IMR-90 (cell line): ENCODE data around the gene ELMOD3. TPM values are rescaled to one million over a fixed set of nuclear protein-coding genes. Genes with fewer than 3 reads are reported as not detected.

Source experiments
- ATAC-seq: fragments of 200-7000 bp; cut with Tn5 transposase; 2 replicates; pipeline ENCODE4 v1.9.1; 2020; ENCODE audit warnings: low read depth, mild to moderate bottlenecking, moderate library complexity
- BruUV-seq: library from RNA; stranded (reverse); fragments of 400-500 nt; replicated peaks from 2 replicates; lab custom pipeline; 2021; lab: Mats Ljungman, UMichigan
- CTCF ChIA-PET: fragments of 300-600 bp; formaldehyde crosslinking; extraction: SDS; loops from one replicate; lab custom pipeline; 2021; ENCODE audit warnings: antibody characterized with exemption; lab: Yijun Ruan, JAX
- POLR2A ChIA-PET: fragments of 300-600 bp; sonication (Branson Sonifier 250); formaldehyde crosslinking; loops from one replicate; lab custom pipeline; 2022; ENCODE audit warnings: antibody characterized with exemption; ENCODE audit not compliant: unreplicated experiment; lab: Charles Lee
- DNase-seq: peaks from one replicate; pipeline ENCODE4 v3.0.0; 2013
- H2AFZ ChIP-seq: replicated peaks from 2 replicates; pipeline ENCODE3; 2013; ENCODE audit warnings: low read length, mild to moderate bottlenecking; ENCODE audit not compliant: poor library complexity
- H2AK5ac ChIP-seq: 2 replicates; pipeline ENCODE4 v1.6.1; 2013; ENCODE audit warnings: low read depth, low read length, inconsistent platforms
- H2AK9ac ChIP-seq: replicated peaks from 2 replicates; pipeline ENCODE3; 2013; ENCODE audit warnings: mild to moderate bottlenecking, low read depth, low read length, moderate library complexity; ENCODE audit not compliant: poor library complexity
- H2BK120ac ChIP-seq: 2 replicates; pipeline ENCODE4 v1.6.1; 2013; ENCODE audit warnings: low read depth, low read length, inconsistent platforms
- H2BK15ac ChIP-seq: 3 replicates; pipeline ENCODE4 v1.6.1; 2013; ENCODE audit warnings: low read depth, low read length, inconsistent platforms
- H2BK20ac ChIP-seq: 2 replicates; pipeline ENCODE4 v1.6.1; 2013; ENCODE audit warnings: low read depth, mild to moderate bottlenecking, inconsistent platforms, low read length, moderate library complexity
- H2BK5ac ChIP-seq: 2 replicates; pipeline ENCODE4 v1.6.1; 2013; ENCODE audit warnings: mild to moderate bottlenecking, low read depth, low read length, inconsistent platforms; ENCODE audit not compliant: poor library complexity, severe bottlenecking
- H3K14ac ChIP-seq: replicated peaks from 2 replicates; pipeline ENCODE4 v1.6.1; 2013; ENCODE audit warnings: low read depth, low read length, inconsistent platforms
- H3K18ac ChIP-seq: 2 replicates; pipeline ENCODE4 v1.6.1; 2013; ENCODE audit warnings: low read depth, low read length, control low read depth
- H3K23ac ChIP-seq: 2 replicates; pipeline ENCODE4 v1.6.1; 2013; ENCODE audit warnings: low read depth, low read length, inconsistent platforms
- H3K27ac ChIP-seq: 2 replicates; pipeline ENCODE4 v1.5.1; 2013; ENCODE audit warnings: mild to moderate bottlenecking, control low read depth, low read length; ENCODE audit not compliant: insufficient read depth
- H3K27me3 ChIP-seq: 2 replicates; pipeline ENCODE4 v1.6.1; 2013; ENCODE audit warnings: low read length; ENCODE audit not compliant: control insufficient read depth, insufficient read depth
- H3K36me3 ChIP-seq: 2 replicates; pipeline ENCODE4 v1.6.1; 2013; ENCODE audit warnings: low read length, mixed read lengths; ENCODE audit not compliant: control insufficient read depth, insufficient read depth
- H3K4ac ChIP-seq: 2 replicates; pipeline ENCODE4 v1.6.1; 2013; ENCODE audit warnings: low read depth, low read length, inconsistent platforms
- H3K4me1 ChIP-seq: 2 replicates; pipeline ENCODE4 v1.6.1; 2013; ENCODE audit warnings: low read length, mixed read lengths; ENCODE audit not compliant: control insufficient read depth, insufficient read depth
- H3K4me2 ChIP-seq: 2 replicates; pipeline ENCODE4 v1.6.1; 2013; ENCODE audit warnings: low read depth, mild to moderate bottlenecking, control low read depth, low read length, moderate library complexity
- H3K4me3 ChIP-seq: 2 replicates; pipeline ENCODE4 v1.5.1; 2013; ENCODE audit warnings: low read depth, mild to moderate bottlenecking, control low read depth, low read length, moderate library complexity; ENCODE audit not compliant: insufficient read depth
- H3K56ac ChIP-seq: 2 replicates; pipeline ENCODE4 v1.6.1; 2013; ENCODE audit warnings: low read length, inconsistent platforms; ENCODE audit not compliant: insufficient read depth; ENCODE audit errors: extremely low read depth
- H3K79me1 ChIP-seq, 2 experiments: 2 replicates each; pipeline ENCODE4 v1.6.1; 2013; ENCODE audit warnings: low read length in 2 of 2, inconsistent platforms in 1 of 2, low read depth in 1 of 2
- H3K9ac ChIP-seq: 2 replicates; pipeline ENCODE4 v1.6.1; 2013; ENCODE audit warnings: low read depth, low read length, control low read depth
- H3K9me1 ChIP-seq: 2 replicates; pipeline ENCODE4 v1.6.1; 2013; ENCODE audit warnings: low read length, inconsistent platforms; ENCODE audit not compliant: insufficient read depth
- H3K9me3 ChIP-seq: 2 replicates; pipeline ENCODE4 v1.6.1; 2013; ENCODE audit warnings: low read length; ENCODE audit not compliant: control insufficient read depth, insufficient read depth
- H4K20me1 ChIP-seq: 2 replicates; pipeline ENCODE4 v1.6.1; 2013; ENCODE audit warnings: low read length, inconsistent platforms; ENCODE audit not compliant: insufficient read depth
- H4K5ac ChIP-seq: 2 replicates; pipeline ENCODE4 v1.6.1; 2013; ENCODE audit warnings: mild to moderate bottlenecking, low read depth, low read length, control low read depth
- H4K8ac ChIP-seq, 2 experiments: 2 replicates each; pipeline ENCODE4 v1.6.1; 2013; ENCODE audit warnings: low read depth in 2 of 2, low read length in 2 of 2, control low read depth in 1 of 2, inconsistent platforms in 1 of 2
- H4K91ac ChIP-seq: 2 replicates; pipeline ENCODE4 v1.6.1; 2013; ENCODE audit warnings: low read depth, low read length, inconsistent platforms; ENCODE audit not compliant: insufficient read depth
- BHLHE40 ChIP-seq: fragments of 150-350 bp; IDR thresholded peaks from 2 replicates; pipeline ENCODE4 v1.6.1; 2016; ENCODE audit warnings: mild to moderate bottlenecking, low read depth, low read length
- CHD1 ChIP-seq: IDR thresholded peaks from 2 replicates; pipeline ENCODE4 v1.6.1; 2012; ENCODE audit warnings: low read depth, low read length, improper control_type of control experiment
- FOS ChIP-seq: fragments of 150-350 bp; IDR thresholded peaks from 2 replicates; pipeline ENCODE4 v1.6.1; 2016; ENCODE audit warnings: low read depth, low read length
- MAFK ChIP-seq: IDR thresholded peaks from 2 replicates; pipeline ENCODE4 v1.6.1; 2012; ENCODE audit warnings: low read depth, low read length, improper control_type of control experiment
- MAZ ChIP-seq: IDR thresholded peaks from 2 replicates; pipeline ENCODE4 v1.6.1; 2012; ENCODE audit warnings: low read depth, mild to moderate bottlenecking, low read length, improper control_type of control experiment, moderate library complexity, borderline replicate concordance
- NFE2L2 ChIP-seq: fragments of 150-350 bp; IDR thresholded peaks from 2 replicates; pipeline ENCODE4 v1.6.1; 2016; ENCODE audit warnings: low read depth, mild to moderate bottlenecking, low read length
- POLR2A ChIP-seq: IDR thresholded peaks from 2 replicates; pipeline ENCODE4 v1.6.1; 2012; ENCODE audit warnings: mild to moderate bottlenecking, low read depth, low read length
- RAD21 ChIP-seq: IDR thresholded peaks from 2 replicates; pipeline ENCODE4 v1.6.1; 2012; ENCODE audit warnings: low read length, improper control_type of control experiment
- RFX5 ChIP-seq: IDR thresholded peaks from 2 replicates; pipeline ENCODE4 v1.8.0; 2012; ENCODE audit warnings: low read depth, mild to moderate bottlenecking, low read length, moderate library complexity
- SMC3 ChIP-seq: fragments of 150-350 bp; IDR thresholded peaks from 2 replicates; pipeline ENCODE4 v1.6.1; 2016; ENCODE audit warnings: low read depth, mild to moderate bottlenecking, antibody characterized with exemption, low read length, moderate library complexity
- WGBS, 2 experiments: methylation state at CpG; one replicate each; pipeline versions ENCODE4 v1.1.5 to v1.1.7; 2013; ENCODE audit warnings: missing lambda C conversion rate in 2 of 2; ENCODE audit not compliant: insufficient read length in 1 of 2; ENCODE audit errors: extremely low coverage in 2 of 2; 5-methylcytosine and 5-hydroxymethylcytosine counted together
- dilution Hi-C: fragments of 300-500 bp; cut with HindIII; formaldehyde crosslinking; loops from one replicate; pipeline ENCODE4 v1.14.3; 2018; ENCODE audit warnings: low sequenced_read_pairs; ENCODE audit not compliant: unreplicated experiment
- in situ Hi-C: fragments of 300-500 bp; cut with MboI; formaldehyde crosslinking; loops from 3 replicates; pipeline ENCODE4 v1.14.3; 2019; ENCODE audit warnings: low sequenced_read_pairs, inconsistent platforms, mixed read lengths
- intact Hi-C: fragments of 100-400 bp; cut with micrococcal nuclease; formaldehyde crosslinking; loops from 2 replicates; pipeline ENCODE4 v1.10.0; 2022
- polyA plus RNA-seq, 3 experiments: library from polyadenylated mRNA; depleted of rRNA; stranded (reverse); fragments of >200 nt; gene quantifications; 2 replicates each; pipeline ENCODE4 v1.2.3, GENCODE V29; 2012; ENCODE audit warnings: low replicate concordance in 1 of 3
- total RNA-seq: library from RNA; depleted of rRNA; stranded (reverse); fragments of >200 nt; gene quantifications from 2 replicates; pipeline ENCODE4 v1.2.3, GENCODE V29; 2012

The ELMOD3 gene
- total and polyA plus RNA-seq, 2 of the 4 experiments (the other 2 are of a cell fraction), result 13.1 to 20.7 TPM

- no peaks in the 10 kb centered on the region for H3K79me1 ChIP-seq
- peaks cover 21% of the 10 kb centered on the region for H3K36me3 ChIP-seq
- TF ChIP-seq RFX5 (no peak), MAZ (no peak), MAFK (no peak), FOS (no peak), CHD1 (no peak), POLR2A (no peak), NFE2L2 (no peak), SMC3 (no peak), RAD21 (no peak), BHLHE40 (no peak)
- H3K27me3 ChIP-seq, result no peaks in the 10 kb centered on the region
- H3K4me3 ChIP-seq, result no peak overlapping the region
- no peak overlapping the region for H4K5ac ChIP-seq
- H2AK9ac ChIP-seq, result no peak overlapping the region
- DNase-seq (no peak), ATAC-seq (no peak)
- H3K27ac ChIP-seq, result no peak overlapping the region
- H3K4me1 ChIP-seq, result peaks cover 4% of the 10 kb centered on the region
- no peak overlapping the region for H3K23ac ChIP-seq
- H3K18ac ChIP-seq, result no peak overlapping the region
- no peak overlapping the region for H4K91ac ChIP-seq
- POLR2A ChIA-PET, result no interaction called here
- peaks cover 7% of the 10 kb centered on the region; the same call in 1 of the 2 replicates for H3K9me1 ChIP-seq
- H3K9me3 ChIP-seq, result no peaks in the 10 kb centered on the region
- H2BK120ac ChIP-seq, result no peak overlapping the region
- H3K4me2 ChIP-seq, result no peak overlapping the region
- in situ Hi-C loops (no loop called here), dilution Hi-C loops (no loop called here), intact Hi-C loops (no loop called here)
- no peak overlapping the region for H2BK5ac ChIP-seq
- H2AFZ ChIP-seq, result no peak overlapping the region
- no peak overlapping the region for H2BK20ac ChIP-seq
- no peak overlapping the region for H3K14ac ChIP-seq
- no peak overlapping the region for H3K56ac ChIP-seq
- H4K20me1 ChIP-seq, result no peaks in the 10 kb centered on the region; the same call in 1 of the 2 replicates
- H2AK5ac ChIP-seq, result no peak overlapping the region
- H3K4ac ChIP-seq, result no peak overlapping the region
- H4K8ac ChIP-seq, result no peak overlapping the region
- CTCF ChIA-PET, result no interaction called here
- no TSS peak for BruUV-seq
- WGBS, 2 experiments, result 98% methylated on average over 6 of the region's 14 CpGs; no CpG with 5 or more reads in 1 of the 2 experiments
- H3K9ac ChIP-seq, result no peak overlapping the region
- H2BK15ac ChIP-seq, result no peak overlapping the region
Observed at GRCh38 chr2:85395912-85396475, 41.4 kb downstream of the ELMOD3 start.
